B cell (primary cell): ENCODE measurements around the gene MAP3K19.

Source experiments
- EZH2 ChIP-seq: IDR thresholded peaks from 2 replicates; pipeline ENCODE4 v1.6.1; 2012; ENCODE audit warnings: borderline replicate concordance, low read depth, mild to moderate bottlenecking, moderate library complexity, low read length; ENCODE audit not compliant: insufficient read depth, poor library complexity, severe bottlenecking
- TF ChIP-seq, protein P1 (sequence below): fragments of 200-600 bp; IDR thresholded peaks from one replicate; pipeline ENCODE4 v1.8.0; 2022; ENCODE audit warnings: antibody characterized with exemption, mild to moderate bottlenecking

DNA sequence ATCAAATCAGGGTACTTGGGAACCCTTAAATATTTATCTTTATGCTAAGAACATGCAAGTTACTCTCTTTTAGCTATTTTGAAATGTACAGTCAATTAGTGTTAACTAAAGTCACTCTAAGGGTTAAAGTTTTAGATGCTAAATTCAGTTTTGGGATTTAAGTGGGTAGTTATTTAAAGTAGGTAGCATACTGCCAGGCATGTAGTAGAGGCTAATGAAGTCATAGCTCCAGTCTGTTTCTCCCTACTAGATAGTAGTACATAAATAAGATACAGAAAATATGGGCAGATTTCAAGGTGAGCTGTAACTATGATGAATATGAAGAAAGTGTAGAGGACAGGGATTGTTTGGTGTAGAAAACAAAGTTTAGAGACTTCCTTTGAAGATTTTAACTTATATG lies 12.3 kb upstream of the MAP3K19 start:
- no peak for TF ChIP-seq EZH2
- TF ChIP-seq, protein P1, sequence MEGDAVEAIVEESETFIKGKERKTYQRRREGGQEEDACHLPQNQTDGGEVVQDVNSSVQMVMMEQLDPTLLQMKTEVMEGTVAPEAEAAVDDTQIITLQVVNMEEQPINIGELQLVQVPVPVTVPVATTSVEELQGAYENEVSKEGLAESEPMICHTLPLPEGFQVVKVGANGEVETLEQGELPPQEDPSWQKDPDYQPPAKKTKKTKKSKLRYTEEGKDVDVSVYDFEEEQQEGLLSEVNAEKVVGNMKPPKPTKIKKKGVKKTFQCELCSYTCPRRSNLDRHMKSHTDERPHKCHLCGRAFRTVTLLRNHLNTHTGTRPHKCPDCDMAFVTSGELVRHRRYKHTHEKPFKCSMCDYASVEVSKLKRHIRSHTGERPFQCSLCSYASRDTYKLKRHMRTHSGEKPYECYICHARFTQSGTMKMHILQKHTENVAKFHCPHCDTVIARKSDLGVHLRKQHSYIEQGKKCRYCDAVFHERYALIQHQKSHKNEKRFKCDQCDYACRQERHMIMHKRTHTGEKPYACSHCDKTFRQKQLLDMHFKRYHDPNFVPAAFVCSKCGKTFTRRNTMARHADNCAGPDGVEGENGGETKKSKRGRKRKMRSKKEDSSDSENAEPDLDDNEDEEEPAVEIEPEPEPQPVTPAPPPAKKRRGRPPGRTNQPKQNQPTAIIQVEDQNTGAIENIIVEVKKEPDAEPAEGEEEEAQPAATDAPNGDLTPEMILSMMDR = no peak
